ENCODE data around the gene AP4B1. TPM values are rescaled to one million over a fixed set of nuclear protein-coding genes. Genes with fewer than 3 reads are reported as not detected.

Gene AP4B1
- total and polyA plus RNA-seq, 3 experiments from 2014 or later: 12.1 to 36.2 (median 33.7) TPM

DNA sequence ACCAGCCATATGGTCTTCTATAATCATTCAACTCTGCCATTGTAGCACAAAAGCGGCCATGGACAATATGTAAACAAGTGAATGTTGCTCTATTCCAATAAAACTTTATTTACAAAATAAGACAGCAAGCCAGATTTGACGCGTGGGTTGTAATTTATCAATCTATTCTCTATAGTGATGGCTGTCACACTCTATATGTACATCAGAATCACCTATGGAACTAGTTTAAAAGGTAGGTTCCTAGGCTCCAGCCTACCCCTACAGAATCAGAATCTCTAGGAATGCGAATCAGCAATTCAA is 24.9 kb downstream of the AP4B1 start:
- CTCF ChIA-PET: interaction anchor here (1.1 to 3.6 kb wide), 3 partner anchors 9 to 25 kb away, joined by 3 to 16 read pairs (median 4); partner anchors contain the start of genes AP4B1 and DCLRE1B
- no peak for DNase-seq
- peaks cover 39% of the 10 kb centered on the region for H3K4me1 ChIP-seq (ENCODE audit: insufficient read depth, low read length)
- no peaks in the 10 kb centered on the region for H3K36me3 ChIP-seq (ENCODE audit: insufficient read depth, low read length)
- peak overlapping the region in 4 of 7 donors; percentile 51 to 69 (median 56) for H3K4me3 Mint-ChIP-seq
- H3K4me1 Mint-ChIP-seq: peaks cover 53 to 73% (median 71%) of the 10 kb centered on the region in 3 donors
- POLR2A ChIA-PET: interaction anchor here (3.3 kb wide), 1 partner anchor 25 kb away, joined by 14 read pairs; the partner anchor contains the start of genes AP4B1 and DCLRE1B
- H3K4me3 ChIP-seq (ENCODE audit: low read length): no peak overlapping the region
- no peak overlapping the region for H3K27ac ChIP-seq (ENCODE audit: low read depth, low read length)
- H3K9me3 ChIP-seq (ENCODE audit: low read length): no peaks in the 10 kb centered on the region
- H3K27me3 Mint-ChIP-seq: no peaks in the 10 kb centered on the region
- H3K27ac Mint-ChIP-seq: peak overlapping the region in 7 of 8 donors; percentile 80 to 91 (median 87)
- H3K9me3 Mint-ChIP-seq: no peaks in the 10 kb centered on the region
- no peaks in the 10 kb centered on the region for H3K27me3 ChIP-seq (ENCODE audit: insufficient read depth, low read length, poor library complexity, severe bottlenecking)
- peaks cover 0 to 4% (median 0%) of the 10 kb centered on the region in 3 donors for H3K36me3 Mint-ChIP-seq

DNA sequence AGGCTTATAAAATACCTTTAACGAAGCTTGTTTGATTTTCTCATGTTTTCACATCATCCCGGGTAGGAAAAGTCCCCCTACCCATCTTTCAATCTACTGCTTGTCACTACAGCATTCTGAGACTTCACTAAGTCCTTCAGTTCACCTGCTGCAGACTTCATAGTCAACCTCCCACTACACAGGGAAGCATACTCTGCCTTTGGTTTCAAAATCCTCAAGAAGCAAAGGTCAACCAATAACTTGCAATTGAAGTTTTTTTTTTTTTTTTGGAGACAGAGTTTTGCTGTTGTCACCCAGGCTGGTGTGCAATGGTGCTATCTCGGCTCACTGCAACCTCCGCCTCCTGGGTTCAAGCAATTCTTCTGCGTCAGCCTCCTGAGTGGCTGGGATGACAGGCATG is 28.4 kb downstream of the AP4B1 start:
- no peaks in the 10 kb centered on the region for H3K36me3 ChIP-seq (ENCODE audit: insufficient read depth, low read length)
- DNase-seq: no peak
- POLR2A ChIA-PET: interaction anchor here (1.2 kb wide), 1 partner anchor 28 kb away, joined by 6 read pairs; the partner anchor contains the start of gene AP4B1
- peaks cover 61% of the 10 kb centered on the region for H3K4me1 ChIP-seq (ENCODE audit: insufficient read depth, low read length)
- no peak overlapping the region for H3K4me3 ChIP-seq (ENCODE audit: low read length)
- H3K27ac ChIP-seq (ENCODE audit: low read depth, low read length): no peak overlapping the region
- Mint-ChIP-seq H3K27me3 (no peaks in the 10 kb centered on the region), H3K27ac (peak overlapping the region in 5 of 8 donors; percentile 34 to 86 (median 80)), H3K4me3 (peak overlapping the region in 1 of 7 donors; percentile 22), H3K36me3 (peaks cover 0 to 4% (median 3%) of the 10 kb centered on the region in 3 donors), H3K9me3 (no peaks in the 10 kb centered on the region), H3K4me1 (peaks cover 77 to 94% (median 92%) of the 10 kb centered on the region in 3 donors)
- no peaks in the 10 kb centered on the region for H3K27me3 ChIP-seq (ENCODE audit: insufficient read depth, low read length, poor library complexity, severe bottlenecking)
- H3K9me3 ChIP-seq (ENCODE audit: low read length): no peaks in the 10 kb centered on the region
- CTCF ChIA-PET: interaction anchor here (1.4 to 3.7 kb wide), 3 partner anchors 10 to 28 kb away, joined by 4 to 16 read pairs (median 6); partner anchors contain the start of genes AP4B1 and DCLRE1B

DNA sequence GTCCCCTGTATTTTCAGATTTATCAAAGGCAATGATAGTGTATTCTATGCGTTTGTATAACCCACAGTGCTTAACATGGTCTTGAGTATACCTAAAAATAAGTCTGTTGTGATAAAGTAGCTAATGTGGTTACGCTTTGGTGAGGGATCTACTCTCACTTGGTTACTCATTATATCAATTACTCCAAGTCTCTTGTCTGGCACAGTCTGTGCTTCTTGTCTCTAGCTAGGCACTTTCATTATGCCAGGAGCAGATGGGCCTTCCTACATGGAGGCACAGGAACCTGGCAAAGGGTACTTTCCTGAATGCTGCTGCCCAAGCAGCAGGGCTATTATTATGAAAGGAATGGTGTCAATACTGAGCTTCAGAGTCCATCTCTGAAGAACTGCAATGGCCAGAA is 28.9 kb downstream of the AP4B1 start:
- Histone ChIP-seq H3K27me3 (ENCODE audit: insufficient read depth, low read length, poor library complexity, severe bottlenecking) (no peaks in the 10 kb centered on the region), H3K4me1 (ENCODE audit: insufficient read depth, low read length) (peaks cover 58% of the 10 kb centered on the region), H3K4me3 (ENCODE audit: low read length) (no peak overlapping the region), H3K36me3 (ENCODE audit: insufficient read depth, low read length) (no peaks in the 10 kb centered on the region), H3K9me3 (ENCODE audit: low read length) (no peaks in the 10 kb centered on the region), H3K27ac (ENCODE audit: low read depth, low read length) (no peak overlapping the region)
- Mint-ChIP-seq H3K4me3 (peak overlapping the region; percentile 15 to 62 (median 40)), H3K27me3 (no peaks in the 10 kb centered on the region), H3K27ac (peak overlapping the region; percentile 43 to 86 (median 81)), H3K4me1 (peaks cover 74 to 90% (median 87%) of the 10 kb centered on the region in 3 donors), H3K9me3 (no peaks in the 10 kb centered on the region), H3K36me3 (peaks cover 0 to 5% (median 3%) of the 10 kb centered on the region in 3 donors)
- DNase-seq: no peak
- CTCF ChIA-PET: interaction anchor here (1.4 to 3.7 kb wide), 3 partner anchors 10 to 29 kb away, joined by 4 to 16 read pairs (median 6); partner anchors contain the start of genes AP4B1 and DCLRE1B
- POLR2A ChIA-PET: interaction anchor here (1.2 to 1.7 kb wide), 2 partner anchors 29 to 55 kb away, joined by 5 to 6 read pairs; partner anchors contain the start of gene AP4B1

DNA sequence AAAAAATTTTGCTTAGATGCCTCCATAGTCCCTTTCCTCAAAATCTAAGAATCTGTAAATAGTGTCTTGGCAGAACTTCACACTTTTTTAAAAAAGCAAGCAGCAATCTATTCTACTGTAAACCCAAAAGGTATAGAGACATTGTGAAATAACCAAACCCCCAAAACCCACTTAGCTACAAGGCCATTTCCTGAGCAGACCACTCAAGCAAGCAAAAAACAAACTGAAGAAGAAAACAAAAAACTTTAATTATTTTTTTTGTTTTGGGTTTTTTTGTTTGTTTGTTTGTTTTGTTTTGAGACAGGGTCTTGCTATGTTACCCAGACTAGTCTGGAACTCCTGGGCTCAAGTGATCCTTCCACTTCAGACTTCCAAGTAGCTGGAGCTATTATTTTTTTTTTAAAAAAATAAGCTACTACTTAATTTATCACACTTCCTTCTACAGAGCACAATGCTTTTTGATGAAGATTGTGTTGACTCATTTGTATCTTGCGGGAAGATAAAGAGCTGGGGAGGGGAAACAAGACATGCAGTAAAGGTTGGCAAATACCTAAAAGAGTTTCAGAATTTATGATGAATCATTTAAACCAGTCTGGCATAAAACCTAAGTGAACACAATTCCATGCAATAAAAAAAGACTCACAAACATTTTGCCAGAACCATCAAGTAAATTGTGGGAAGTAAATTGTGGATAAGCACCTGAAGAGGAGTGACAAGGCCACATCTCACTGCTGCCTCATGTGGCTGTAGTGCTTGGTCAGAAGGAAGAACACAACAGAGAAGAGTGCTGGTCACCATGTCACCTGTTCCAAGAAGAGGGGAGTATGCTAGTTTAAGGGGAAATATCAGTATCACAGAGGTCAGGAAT is 30.4 kb downstream of the AP4B1 start:
- peak overlapping the region; percentile 81 to 97 (median 88) for H3K27ac Mint-ChIP-seq
- H3K27ac ChIP-seq (ENCODE audit: low read depth, low read length): no peak overlapping the region
- H3K36me3 ChIP-seq (ENCODE audit: insufficient read depth, low read length): no peaks in the 10 kb centered on the region
- H3K4me1 Mint-ChIP-seq: peaks cover 69 to 90% (median 84%) of the 10 kb centered on the region in 3 donors
- CTCF ChIA-PET: interaction anchor here (0.9 to 3.7 kb wide), 3 partner anchors 11 to 30 kb away, joined by 3 to 16 read pairs (median 4); partner anchors contain the start of genes AP4B1 and DCLRE1B
- H3K9me3 ChIP-seq (ENCODE audit: low read length): no peaks in the 10 kb centered on the region
- peak overlapping the region; percentile 13 to 69 (median 52) for H3K4me3 Mint-ChIP-seq
- no peak overlapping the region for H3K4me3 ChIP-seq (ENCODE audit: low read length)
- H3K36me3 Mint-ChIP-seq: peaks cover 0 to 15% (median 2%) of the 10 kb centered on the region in 3 donors
- DNase-seq: peak in 2 of 5 donors; percentile 17 to 52
- H3K27me3 Mint-ChIP-seq: no peaks in the 10 kb centered on the region
- no peaks in the 10 kb centered on the region for H3K27me3 ChIP-seq (ENCODE audit: insufficient read depth, low read length, poor library complexity, severe bottlenecking)
- POLR2A ChIA-PET: interaction anchor here (0.8 to 1.7 kb wide), 5 partner anchors 15 to 62 kb away, joined by 3 to 9 read pairs (median 5); partner anchors contain the start of genes AP4B1 and RSBN1
- peaks cover 59% of the 10 kb centered on the region for H3K4me1 ChIP-seq (ENCODE audit: insufficient read depth, low read length)
- H3K9me3 Mint-ChIP-seq: no peaks in the 10 kb centered on the region

DNA sequence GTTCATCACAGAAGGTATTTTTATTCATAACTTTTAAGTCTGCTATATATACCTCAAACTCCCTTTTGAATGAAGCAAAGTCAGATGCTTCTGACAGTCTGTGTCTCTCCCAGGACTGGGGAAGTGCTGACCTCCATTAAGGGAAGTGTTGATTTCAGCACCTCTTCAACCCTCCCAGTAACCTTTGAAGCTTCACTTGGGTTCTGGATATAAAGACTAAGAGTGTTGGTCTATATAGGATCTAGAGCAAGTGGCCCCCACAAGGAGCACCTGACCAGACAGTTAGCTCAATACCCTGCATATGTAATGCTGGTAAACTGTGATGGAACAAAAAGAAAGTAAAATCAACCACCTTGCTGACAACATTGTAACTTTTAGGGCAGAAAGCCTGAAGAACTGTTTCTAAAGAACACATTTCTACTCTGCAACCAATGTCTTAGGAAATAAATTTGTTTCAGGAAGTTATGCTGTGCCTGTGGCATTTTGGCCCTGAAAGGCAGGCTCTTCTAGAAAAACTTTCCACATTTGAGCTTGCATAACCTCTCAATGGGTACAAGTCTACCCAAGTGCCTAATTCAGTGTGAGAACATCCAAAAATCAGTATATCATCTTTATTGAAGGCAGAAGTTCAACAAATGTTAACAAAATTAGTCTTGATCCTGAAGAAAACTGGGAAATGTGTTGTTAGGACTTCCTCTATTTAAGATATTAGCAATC is 32.2 kb downstream of the AP4B1 start:
- CTCF ChIA-PET: interaction anchor here (0.7 to 1.1 kb wide), 3 partner anchors 9 to 56 kb away, joined by 3 to 6 read pairs (median 3); partner anchors contain the start of genes AP4B1 and HIPK1
- Mint-ChIP-seq H3K4me1 (peaks cover 72 to 90% (median 84%) of the 10 kb centered on the region in 3 donors), H3K4me3 (peak overlapping the region; percentile 91 to 96 (median 93)), H3K27me3 (no peaks in the 10 kb centered on the region), H3K9me3 (no peaks in the 10 kb centered on the region), H3K36me3 (peaks cover 0 to 28% (median 8%) of the 10 kb centered on the region in 3 donors), H3K27ac (peak overlapping the region; percentile 94 to 99 (median 98))
- Histone ChIP-seq H3K4me1 (ENCODE audit: insufficient read depth, low read length) (peaks cover 70% of the 10 kb centered on the region), H3K9me3 (ENCODE audit: low read length) (no peaks in the 10 kb centered on the region), H3K27ac (ENCODE audit: low read depth, low read length) (peak overlapping the region; percentile 68), H3K36me3 (ENCODE audit: insufficient read depth, low read length) (no peaks in the 10 kb centered on the region), H3K27me3 (ENCODE audit: insufficient read depth, low read length, poor library complexity, severe bottlenecking) (no peaks in the 10 kb centered on the region), H3K4me3 (ENCODE audit: low read length) (peak overlapping the region; percentile 26)
- peak in 2 of 5 donors; percentile 15 to 29 for DNase-seq
- POLR2A ChIA-PET: interaction anchor here (0.6 to 1.3 kb wide), 2 partner anchors 32 to 60 kb away, joined by 3 to 7 read pairs; partner anchors contain the start of genes AP4B1, DCLRE1B and RSBN1

DNA sequence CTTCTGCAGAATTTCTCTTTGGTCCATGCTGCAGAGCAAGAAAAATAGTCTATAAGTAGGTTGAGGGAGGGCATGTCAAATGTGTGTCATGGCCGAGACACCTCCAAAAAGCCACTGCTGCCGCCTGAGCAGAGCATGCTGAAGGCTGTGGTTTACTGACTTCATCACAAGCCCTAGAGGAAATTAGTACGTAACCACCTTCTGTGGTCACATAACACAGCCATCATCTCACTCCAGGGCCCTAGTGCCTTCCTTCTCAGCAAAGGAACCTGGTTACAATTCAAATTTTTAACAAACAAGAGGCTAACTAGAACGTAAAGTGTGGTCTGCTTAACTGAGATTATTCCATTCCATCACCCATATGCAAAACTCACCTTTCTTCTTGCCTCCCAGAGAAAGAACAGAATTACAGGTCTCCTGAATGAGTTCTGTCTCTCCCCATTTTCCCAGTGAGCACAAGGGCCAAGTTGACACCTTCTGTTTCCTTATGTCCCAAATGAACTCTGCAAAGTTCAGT is 32.9 kb downstream of the AP4B1 start, which contains the start of gene PTPN22:
Gene PTPN22, minus strand, starts transcription at position 116 of the 517 bp plus-strand sequence.
- Histone ChIP-seq H3K9me3 (ENCODE audit: low read length) (no peaks in the 10 kb centered on the region), H3K4me3 (ENCODE audit: low read length) (peak within 1 kb of the TSS; percentile 69), H3K27me3 (ENCODE audit: insufficient read depth, low read length, poor library complexity, severe bottlenecking) (no peaks in the 10 kb centered on the region), H3K36me3 (ENCODE audit: insufficient read depth, low read length) (no peaks in the 10 kb centered on the region), H3K27ac (ENCODE audit: low read depth, low read length) (peak within 1 kb of the TSS; percentile 68), H3K4me1 (ENCODE audit: insufficient read depth, low read length) (peaks cover 73% of the 10 kb centered on the region)
- Mint-ChIP-seq H3K27me3 (no peaks in the 10 kb centered on the region), H3K27ac (peak within 1 kb of the TSS; percentile 94 to 99 (median 98)), H3K4me1 (peaks cover 77 to 88% (median 86%) of the 10 kb centered on the region in 3 donors), H3K36me3 (peaks cover 0 to 28% (median 8%) of the 10 kb centered on the region in 3 donors), H3K4me3 (peak within 1 kb of the TSS; percentile 91 to 96 (median 93)), H3K9me3 (no peaks in the 10 kb centered on the region)
- CTCF ChIA-PET: interaction anchor here (1.0 to 1.1 kb wide), 2 partner anchors 32 to 57 kb away, joined by 3 to 6 read pairs; partner anchors contain the start of genes AP4B1 and HIPK1
- peak; percentile 68 to 94 (median 87) for DNase-seq
- POLR2A ChIA-PET: interaction anchor here (1.3 kb wide), 1 partner anchor 33 kb away, joined by 7 read pairs; the partner anchor contains the start of genes AP4B1 and DCLRE1B

DNA sequence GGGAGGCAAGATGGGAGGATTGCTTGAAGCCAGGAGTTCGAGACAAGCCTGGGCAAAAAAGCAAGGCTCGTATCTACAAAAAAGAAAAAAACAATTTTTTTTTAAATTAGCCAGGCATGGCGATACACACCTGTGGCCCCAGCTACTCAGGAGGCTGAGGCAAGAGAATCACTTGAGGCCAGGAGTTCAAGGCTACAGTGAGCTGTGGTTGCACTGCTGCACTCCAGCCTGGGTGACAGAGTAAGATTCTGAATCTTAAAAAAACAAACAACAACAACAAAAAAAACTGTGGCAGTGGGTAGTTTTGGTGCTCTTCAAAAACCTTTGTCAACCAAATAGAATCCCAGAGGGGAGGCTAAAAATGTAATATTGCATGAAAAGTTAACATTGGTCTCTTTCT is 33.8 kb downstream of the AP4B1 start:
- no peaks in the 10 kb centered on the region for H3K36me3 ChIP-seq (ENCODE audit: insufficient read depth, low read length)
- Mint-ChIP-seq H3K27ac (peak overlapping the region; percentile 94 to 99 (median 98)), H3K36me3 (peaks cover 0 to 31% (median 8%) of the 10 kb centered on the region in 3 donors), H3K27me3 (no peaks in the 10 kb centered on the region), H3K9me3 (no peaks in the 10 kb centered on the region), H3K4me3 (peak overlapping the region; percentile 91 to 96 (median 93)), H3K4me1 (peaks cover 78 to 88% (median 87%) of the 10 kb centered on the region in 3 donors)
- no peak for DNase-seq
- peaks cover 77% of the 10 kb centered on the region for H3K4me1 ChIP-seq (ENCODE audit: insufficient read depth, low read length)
- peak overlapping the region; percentile 69 for H3K4me3 ChIP-seq (ENCODE audit: low read length)
- H3K9me3 ChIP-seq (ENCODE audit: low read length): no peaks in the 10 kb centered on the region
- no peaks in the 10 kb centered on the region for H3K27me3 ChIP-seq (ENCODE audit: insufficient read depth, low read length, poor library complexity, severe bottlenecking)
- ChIA-PET CTCF (interaction anchor here (1.1 to 2.6 kb wide), 6 partner anchors 10 to 60 kb away, joined by 3 to 13 read pairs (median 4); partner anchors contain the start of genes AP4B1, HIPK1 and RSBN1), POLR2A (interaction anchor here (0.9 to 2.1 kb wide), 2 partner anchors 20 to 60 kb away, joined by 6 read pairs; no protein-coding TSS in a partner anchor)
- H3K27ac ChIP-seq (ENCODE audit: low read depth, low read length): peak overlapping the region; percentile 68
